BLaER1 treated with 17β-estradiol and CSF1 and Interleukin-3, amounts not matched to agents 10 nM and 100 nM (cell line): ENCODE results near the gene ATXN2.
"Not testable (repeated sequence)": the region's sequence is repeated elsewhere in the genome, so short reads cannot be mapped to it uniquely, and the experiment has no call there.

Source experiments
- H3K27ac ChIP-seq, 11 experiments: shearing (Covaris generic); formaldehyde crosslinking; 2 replicates each; pipeline ENCODE4 v1.8.1; 2022
- H3K27me3 ChIP-seq, 11 experiments: shearing (Covaris generic); formaldehyde crosslinking; 2 replicates each; pipeline ENCODE4 v1.8.1; 2022
- H3K36me3 ChIP-seq, 11 experiments: shearing (Covaris generic); formaldehyde crosslinking; 2 replicates each; pipeline ENCODE4 v1.8.1; 2022
- H3K4me1 ChIP-seq, 10 experiments: shearing (Covaris generic); formaldehyde crosslinking; 2 replicates each; pipeline ENCODE4 v1.8.1; 2022
- H3K4me2 ChIP-seq, 11 experiments: shearing (Covaris generic); formaldehyde crosslinking; 2 replicates each; pipeline ENCODE4 v1.8.1; 2022
- H3K4me3 ChIP-seq, 10 experiments: shearing (Covaris generic); formaldehyde crosslinking; 2 replicates each; pipeline ENCODE4 v1.8.1; 2022
- H3K9ac ChIP-seq, 11 experiments: shearing (Covaris generic); formaldehyde crosslinking; 2 replicates each; pipeline ENCODE4 v1.8.1; 2022
- H3K9me3 ChIP-seq, 11 experiments: shearing (Covaris generic); formaldehyde crosslinking; replicated peaks in 1 of 11; 2 replicates each; pipeline ENCODE4 v1.8.1; 2022
- H4K20me1 ChIP-seq, 11 experiments: shearing (Covaris generic); formaldehyde crosslinking; 2 replicates each; pipeline ENCODE4 v1.8.1; 2022
- Cebpa-rat ChIP-seq, 11 experiments: shearing (Covaris generic); IDR thresholded peaks; 2 replicates each; pipeline ENCODE4 v1.8.1; 2022

The ATXN2 gene

GRCh38 chr12:111590552-111590951 lies 8.6 kb downstream of the ATXN2 start:
- Histone ChIP-seq H3K9me3 (0 out of 22 replicates have a peak, but pooled peaks cover 0 to 3% (median 0%) of the 10 kb centered on the region in 11 experiments), H3K4me1 (peaks cover 6 to 43% (median 14%) of the 10 kb centered on the region in 10 experiments), H4K20me1 (peaks cover 99 to 100% (median 100%) of the 10 kb centered on the region in 11 experiments), H3K36me3 (peaks cover 8 to 47% (median 26%) of the 10 kb centered on the region in 11 experiments; a peak in 16 of 22 replicates), H3K27me3 (no peaks in the 10 kb centered on the region), H3K4me3 (no peak overlapping the region), H3K4me2 (no peak overlapping the region), H3K9ac (no peak overlapping the region), H3K27ac (no peak overlapping the region)
- no peak for TF ChIP-seq Cebpa-rat (IDR thresholded peaks at IDR 0.05)

- Histone ChIP-seq H3K27me3 (no peaks in the 10 kb centered on the region), H3K9me3 (0 out of 22 replicates have a peak, but pooled peaks cover 0 to 3% (median 0%) of the 10 kb centered on the region in 11 experiments), H3K27ac (no peak overlapping the region), H3K4me3 (no peak overlapping the region), H3K36me3 (peaks cover 8 to 51% (median 31%) of the 10 kb centered on the region in 11 experiments; a peak in 18 of 22 replicates), H4K20me1 (peaks cover 99 to 100% (median 100%) of the 10 kb centered on the region in 11 experiments), H3K4me2 (no peak overlapping the region), H3K9ac (no peak overlapping the region), H3K4me1 (peaks cover 0 to 37% (median 5%) of the 10 kb centered on the region in 10 experiments; a peak in 8 of 20 replicates)
- no peak for TF ChIP-seq Cebpa-rat (IDR thresholded peaks at IDR 0.05)
Measured at GRCh38 chr12:111589601-111590000, 9.5 kb downstream of the ATXN2 start.

- Histone ChIP-seq H3K27ac (no peak overlapping the region), H3K36me3 (peaks cover 8 to 59% (median 40%) of the 10 kb centered on the region in 11 experiments; a peak in 18 of 22 replicates), H3K4me2 (no peak overlapping the region), H3K4me3 (no peak overlapping the region), H3K9me3 (0 out of 22 replicates have a peak, but pooled peaks cover 0 to 3% (median 0%) of the 10 kb centered on the region in 11 experiments), H3K9ac (no peak overlapping the region), H3K27me3 (no peaks in the 10 kb centered on the region), H3K4me1 (peaks cover 0 to 23% (median 0%) of the 10 kb centered on the region in 10 experiments; a peak in 4 of 20 replicates), H4K20me1 (peaks cover 95 to 100% (median 100%) of the 10 kb centered on the region in 11 experiments)
- no peak for TF ChIP-seq Cebpa-rat (IDR thresholded peaks at IDR 0.05)
Measured at GRCh38 chr12:111588010-111588409, 11.1 kb downstream of the ATXN2 start.

- Histone ChIP-seq H3K9me3 (0 out of 22 replicates have a peak, but pooled peaks cover 0 to 3% (median 0%) of the 10 kb centered on the region in 11 experiments), H3K27ac (no peak overlapping the region), H3K4me2 (no peak overlapping the region; a peak in 1 of 22 replicates), H3K4me3 (no peak overlapping the region), H3K9ac (no peak overlapping the region), H3K36me3 (peaks cover 8 to 63% (median 46%) of the 10 kb centered on the region in 11 experiments; a peak in 19 of 22 replicates), H3K4me1 (peaks cover 0 to 23% (median 0%) of the 10 kb centered on the region in 10 experiments; a peak in 4 of 20 replicates), H4K20me1 (peaks cover 95 to 100% (median 100%) of the 10 kb centered on the region in 11 experiments), H3K27me3 (no peaks in the 10 kb centered on the region)
- TF ChIP-seq Cebpa-rat (IDR thresholded peaks at IDR 0.05): no peak
Measured at GRCh38 chr12:111586986-111587385, 12.1 kb downstream of the ATXN2 start.

- no peaks in the 10 kb centered on the region for H3K27me3 ChIP-seq
- peaks cover 95 to 100% (median 100%) of the 10 kb centered on the region in 11 experiments for H4K20me1 ChIP-seq
- no peak for TF ChIP-seq Cebpa-rat (IDR thresholded peaks at IDR 0.05)
- H3K27ac ChIP-seq: no peak overlapping the region
- H3K9ac ChIP-seq: no peak overlapping the region
- 0 out of 22 replicates have a peak overlapping the region, but pooled peaks of 1 of the 11 experiments have one; percentile 5 for H3K4me2 ChIP-seq
- H3K9me3 ChIP-seq: 0 out of 22 replicates have a peak, but pooled peaks cover 0 to 3% (median 0%) of the 10 kb centered on the region in 11 experiments
- H3K4me3 ChIP-seq: no peak overlapping the region
- H3K4me1 ChIP-seq: peaks cover 0 to 23% (median 0%) of the 10 kb centered on the region in 10 experiments; a peak in 5 of 20 replicates
- peaks cover 8 to 68% (median 43%) of the 10 kb centered on the region in 11 experiments; a peak in 19 of 22 replicates for H3K36me3 ChIP-seq
Measured at GRCh38 chr12:111585690-111586089, 13.4 kb downstream of the ATXN2 start.

GRCh38 chr12:111584959-111585358 lies 14.2 kb downstream of the ATXN2 start:
- H3K4me1 ChIP-seq: peaks cover 0 to 26% (median 0%) of the 10 kb centered on the region in 10 experiments; a peak in 5 of 20 replicates
- H3K27ac ChIP-seq: no peak overlapping the region
- 0 out of 22 replicates have a peak, but pooled peaks cover 0 to 3% (median 0%) of the 10 kb centered on the region in 11 experiments for H3K9me3 ChIP-seq
- H3K36me3 ChIP-seq: peaks cover 12 to 64% (median 40%) of the 10 kb centered on the region in 11 experiments; a peak in 21 of 22 replicates
- no peaks in the 10 kb centered on the region for H3K27me3 ChIP-seq
- no peak overlapping the region for H3K4me2 ChIP-seq
- H3K9ac ChIP-seq: no peak overlapping the region
- no peak for TF ChIP-seq Cebpa-rat (IDR thresholded peaks at IDR 0.05)
- H3K4me3 ChIP-seq: no peak overlapping the region
- H4K20me1 ChIP-seq: peaks cover 92 to 99% (median 98%) of the 10 kb centered on the region in 11 experiments

GRCh38 chr12:111583506-111583905 lies 15.6 kb downstream of the ATXN2 start:
- not testable (repeated sequence) for H3K9ac ChIP-seq, H3K4me3 ChIP-seq, H3K27me3 ChIP-seq, H3K27ac ChIP-seq, H3K4me2 ChIP-seq, H3K9me3 ChIP-seq
- peaks cover 92 to 99% (median 98%) of the 10 kb centered on the region in 11 experiments for H4K20me1 ChIP-seq
- peaks cover 7 to 65% (median 38%) of the 10 kb centered on the region in 11 experiments; a peak in 19 of 22 replicates for H3K36me3 ChIP-seq
- peaks cover 0 to 40% (median 5%) of the 10 kb centered on the region in 10 experiments; a peak in 15 of 20 replicates for H3K4me1 ChIP-seq

GRCh38 chr12:111582133-111582747 lies 16.9 kb downstream of the ATXN2 start:
- peaks cover 0 to 49% (median 13%) of the 10 kb centered on the region in 10 experiments; a peak in 16 of 20 replicates for H3K4me1 ChIP-seq
- H3K36me3 ChIP-seq: peaks cover 7 to 55% (median 34%) of the 10 kb centered on the region in 11 experiments; a peak in 18 of 22 replicates
- H3K4me3 ChIP-seq: no peak overlapping the region

More at GRCh38 chr12:111582133-111582747, 16.9 kb downstream of the ATXN2 start:
- H3K9ac ChIP-seq: no peak overlapping the region
- no peak overlapping the region for H3K27ac ChIP-seq
- no peak overlapping the region for H3K4me2 ChIP-seq
- no peaks in the 10 kb centered on the region for H3K27me3 ChIP-seq
- 0 out of 22 replicates have a peak, but pooled peaks cover 0 to 3% (median 0%) of the 10 kb centered on the region in 11 experiments for H3K9me3 ChIP-seq
- peaks cover 92 to 99% (median 98%) of the 10 kb centered on the region in 11 experiments for H4K20me1 ChIP-seq
- no peak for TF ChIP-seq Cebpa-rat (IDR thresholded peaks at IDR 0.05)
